H1 (cell line): Measurements from ENCODE around the gene FGR.

Experiments
- CBX8 ChIP-seq: fragments of 300-800, 300-1000 bp; sonication (generic); IDR thresholded peaks from 2 replicates; pipeline ENCODE4 v1.7.1; 2016; ENCODE audit warnings: low read depth, low read length, borderline replicate concordance
- CREB1 ChIP-seq: IDR thresholded peaks from 2 replicates; pipeline ENCODE4 v1.6.1; 2012; ENCODE audit warnings: inconsistent platforms
- CTCF ChIP-seq, 3 experiments: IDR thresholded peaks; 1 replicate in 2 of 3; 2 replicates in 1 of 3; pipeline versions ENCODE4 v1.5.1 to v1.6.1; 2011; ENCODE audit warnings: low read length in 3 of 3, mild to moderate bottlenecking in 3 of 3, inconsistent platforms in 2 of 3, low read depth in 1 of 3, moderate library complexity in 1 of 3; ENCODE audit not compliant: insufficient read depth in 1 of 3; ENCODE audit errors: control extremely low read depth in 1 of 3
- E2F6 ChIP-seq: IDR thresholded peaks from 2 replicates; pipeline ENCODE4 v1.6.1; 2012; ENCODE audit warnings: inconsistent platforms
- EP300 ChIP-seq, 2 experiments: IDR thresholded peaks; 1 replicate in 1 of 2; 2 replicates in 1 of 2; pipeline ENCODE4 v1.6.1; 2011 to 2012; ENCODE audit warnings: low read depth in 2 of 2, low read length in 2 of 2, mild to moderate bottlenecking in 2 of 2, borderline replicate concordance in 1 of 2, inconsistent platforms in 1 of 2, moderate library complexity in 1 of 2
- EZH2 ChIP-seq: fragments of 200-600 bp; sonication (generic); IDR thresholded peaks from 2 replicates; pipeline ENCODE4 v1.7.1; 2012; ENCODE audit warnings: low read depth, mild to moderate bottlenecking, moderate library complexity, low read length, inconsistent platforms; ENCODE audit not compliant: severe bottlenecking
- GTF2F1 ChIP-seq: IDR thresholded peaks from 2 replicates; pipeline ENCODE4 v1.6.1; 2012; ENCODE audit warnings: low read depth, low read length, improper control_type of control experiment, borderline replicate concordance
- NANOG ChIP-seq: IDR thresholded peaks from 2 replicates; pipeline ENCODE4 v1.6.1; 2011; ENCODE audit warnings: low read length, low read depth, mild to moderate bottlenecking, inconsistent platforms; ENCODE audit not compliant: insufficient read depth, poor library complexity, severe bottlenecking
- POLR2A ChIP-seq, 2 experiments: IDR thresholded peaks; 1 replicate in 1 of 2; 2 replicates in 1 of 2; pipeline ENCODE4 v1.6.1; 2011; ENCODE audit warnings: low read depth in 2 of 2, low read length in 2 of 2, mild to moderate bottlenecking in 2 of 2; ENCODE audit errors: control extremely low read depth in 1 of 2
- POLR2AphosphoS5 ChIP-seq: IDR thresholded peaks from 2 replicates; pipeline ENCODE4 v1.6.1; 2011; ENCODE audit warnings: low read depth, low read length
- TAF1 ChIP-seq: IDR thresholded peaks from 2 replicates; pipeline ENCODE4 v1.6.1; 2011; ENCODE audit warnings: mild to moderate bottlenecking, low read depth, low read length
- ZNF274 ChIP-seq: IDR thresholded peaks from 2 replicates; pipeline ENCODE4 v1.7.0; 2012; ENCODE audit warnings: low read length, borderline replicate concordance; ENCODE audit errors: extremely low read depth

GRCh38 chr1:27615346-27616192 is 19.4 kb downstream of the FGR start:
- no peak for TF ChIP-seq TAF1
- TF ChIP-seq POLR2A (IDR thresholded peaks at IDR 0.05; ENCODE audit: control extremely low read depth in 1 of 2, low read depth in 2 of 2, low read length in 2 of 2) = no peak
- TF ChIP-seq EZH2 = no peak
- no peak for TF ChIP-seq ZNF274
- TF ChIP-seq CTCF (IDR thresholded peaks at IDR 0.05; ENCODE audit: control extremely low read depth in 1 of 3, insufficient read depth in 1 of 3, low read depth in 1 of 3, low read length in 3 of 3) = peak in 2 of 3 experiments; percentile 27 to 31; a peak in 2 of 4 replicates
- no peak; the same call in 1 of the 2 replicates for TF ChIP-seq E2F6
- no peak for TF ChIP-seq NANOG
- no peak for TF ChIP-seq CBX8
- no peak for TF ChIP-seq GTF2F1
- no peak for TF ChIP-seq POLR2AphosphoS5
- TF ChIP-seq EP300 (IDR thresholded peaks at IDR 0.05; ENCODE audit: borderline replicate concordance in 1 of 2, low read depth in 2 of 2, low read length in 2 of 2) = no peak
- TF ChIP-seq CREB1 = no peak; the same call in 1 of the 2 replicates
